ENCODE data around the gene ENTHD1. TPM values are rescaled to one million over a fixed set of nuclear protein-coding genes. Genes with fewer than 3 reads are reported as not detected.

ENTHD1 gene
- total and polyA plus RNA-seq, 9 of the 15 experiments (the other 6 are each of a cell fraction or from before 2014, with no cell fraction given) = 0.13 to 0.98 (median 0.35) TPM

- no peak for TF ChIP-seq ZFX (CRISPR knock-in tag; IDR thresholded peaks at IDR 0.05)
- no peak for TF ChIP-seq HNRNPL (IDR thresholded peaks at IDR 0.05; ENCODE audit: low read depth, low read length)
- TF ChIP-seq SMAD2 (IDR thresholded peaks at IDR 0.05; ENCODE audit: low read depth, low read length) = no peak
- TF ChIP-seq ZNF232 (CRISPR knock-in tag; IDR thresholded peaks at IDR 0.05) = no peak
- BruUV-seq (replicated peaks) = no TSS peak
- ChIA-PET CTCF (ENCODE audit: low intra/inter-chr PET ratio) (no interaction called here), POLR2A (interaction anchor here (0.8 to 3.4 kb wide), 2 partner anchors 12 to 20 kb away, joined by 3 to 13 read pairs; no protein-coding TSS in a partner anchor)
- Histone ChIP-seq H3K9me1 (ENCODE audit: control insufficient read depth, insufficient read depth, low read length) (no peaks in the 10 kb centered on the region), H3K9ac (ENCODE audit: insufficient read depth in 1 of 2, low read depth in 2 of 2, low read length in 2 of 2) (no peak overlapping the region), H3K4me1 (replicated peaks in 1 of 2; ENCODE audit: control insufficient read depth in 2 of 2, insufficient read depth in 2 of 2, low read length in 2 of 2) (peaks cover 15 to 41% of the 10 kb centered on the region in 2 experiments), H3K9me3 (replicated peaks; ENCODE audit: control insufficient read depth, insufficient read depth, low read depth, low read length) (no peaks in the 10 kb centered on the region), H3K36me3 (ENCODE audit: control insufficient read depth, insufficient read depth, low read length) (no peaks in the 10 kb centered on the region), H3K4me2 (ENCODE audit: insufficient read depth, low read length) (no peak overlapping the region), H3K27ac (ENCODE audit: extremely low read depth, low read depth, low read length) (no peak overlapping the region; the same call in 2 of the 3 replicates), H3K79me2 (ENCODE audit: control insufficient read depth, insufficient read depth, low read length) (peaks cover 52% of the 10 kb centered on the region; the same call in 2 of the 3 replicates), H3K4me3 (no peak overlapping the region), H4K20me1 (replicated peaks; ENCODE audit: control insufficient read depth, insufficient read depth, low read length) (no peaks in the 10 kb centered on the region), H3K27me3 (ENCODE audit: control insufficient read depth in 2 of 2, insufficient read depth in 2 of 2, low read length in 2 of 2) (no peaks in the 10 kb centered on the region), H2AFZ (ENCODE audit: low read depth, low read length) (0 out of 2 replicates have a peak overlapping the region, but pooled peaks have one; percentile 12)
- no peak for ATAC-seq
- FAIRE-seq = no peak
- 79% methylated on average over 9 of the region's 9 CpGs for WGBS (ENCODE audit: insufficient coverage, low coverage, missing lambda C conversion rate)
- DNase-seq (ENCODE audit: extremely low read depth in 1 of 4, low spot score in 3 of 4) = no peak
- intact Hi-C loops (cut with micrococcal nuclease) (no loop called here), in situ Hi-C loops (cut with MboI) (no loop called here)
These were observed 21.0 kb upstream of the ENTHD1 start for GRCh38 chr22:39914584-39914983.

- POLR2A ChIA-PET = interaction anchor here (0.7 to 1.7 kb wide), 3 partner anchors 9 to 320 kb away, joined by 3 to 4 read pairs (median 3); no protein-coding TSS in a partner anchor
- DNase-seq (ENCODE audit: extremely low read depth in 1 of 4, low spot score in 3 of 4) (no peak), ATAC-seq (no peak; the same call in 2 of the 3 replicates), FAIRE-seq (peak; percentile 6)
- Histone ChIP-seq H2AFZ (ENCODE audit: low read depth, low read length) (peak overlapping the region; percentile 12; the same call in 1 of the 2 replicates), H3K27me3 (ENCODE audit: control insufficient read depth in 2 of 2, insufficient read depth in 2 of 2, low read length in 2 of 2) (no peaks in the 10 kb centered on the region), H3K9ac (ENCODE audit: insufficient read depth in 1 of 2, low read depth in 2 of 2, low read length in 2 of 2) (no peak overlapping the region), H3K9me3 (replicated peaks; ENCODE audit: control insufficient read depth, insufficient read depth, low read depth, low read length) (no peaks in the 10 kb centered on the region), H3K4me3 (no peak overlapping the region), H3K4me2 (ENCODE audit: insufficient read depth, low read length) (no peak overlapping the region; the same call in 1 of the 2 replicates), H3K9me1 (ENCODE audit: control insufficient read depth, insufficient read depth, low read length) (no peaks in the 10 kb centered on the region), H3K4me1 (replicated peaks in 1 of 2; ENCODE audit: control insufficient read depth in 2 of 2, insufficient read depth in 2 of 2, low read length in 2 of 2) (peaks cover 10 to 36% of the 10 kb centered on the region in 2 experiments), H3K27ac (ENCODE audit: extremely low read depth, low read depth, low read length) (peak overlapping the region; percentile 50; the same call in 1 of the 3 replicates), H3K36me3 (ENCODE audit: control insufficient read depth, insufficient read depth, low read length) (no peaks in the 10 kb centered on the region), H3K79me2 (ENCODE audit: control insufficient read depth, insufficient read depth, low read length) (peaks cover 52% of the 10 kb centered on the region; the same call in 2 of the 3 replicates), H4K20me1 (replicated peaks; ENCODE audit: control insufficient read depth, insufficient read depth, low read length) (no peaks in the 10 kb centered on the region)
- CTCF ChIA-PET (ENCODE audit: low intra/inter-chr PET ratio) = no interaction called here
- WGBS (ENCODE audit: insufficient coverage, low coverage, missing lambda C conversion rate) = 5% methylated on average over 2 of the region's 2 CpGs
- intact Hi-C loops (cut with micrococcal nuclease) = no loop called here
- in situ Hi-C loops (cut with MboI) = no loop called here
- no TSS peak for BruUV-seq (replicated peaks)
- TF ChIP-seq PML (IDR thresholded peaks at IDR 0.05; ENCODE audit: low read length) = no peak
- TF ChIP-seq CTCF (IDR thresholded peaks at IDR 0.05 in 2 of 3, conservative IDR thresholded peaks at IDR 0.05 in 1 of 3; ENCODE audit: insufficient read depth in 2 of 3, low read depth in 1 of 3, low read length in 3 of 3) = no peak
- no peak for TF ChIP-seq LARP7 (IDR thresholded peaks at IDR 0.05)
- TF ChIP-seq MCM7 (IDR thresholded peaks at IDR 0.05) = no peak
- TF ChIP-seq ZNF449 (CRISPR knock-in tag; IDR thresholded peaks at IDR 0.05) = no peak
- TF ChIP-seq HMBOX1 (IDR thresholded peaks at IDR 0.05) = 0 out of 2 replicates have a peak, but pooled peaks have one; percentile 8
- no peak for TF ChIP-seq RHOXF2B (CRISPR knock-in tag; conservative IDR thresholded peaks at IDR 0.05)
- peak; percentile 27 for TF ChIP-seq NFIC (IDR thresholded peaks at IDR 0.05)
These were observed 20.3 kb upstream of the ENTHD1 start for GRCh38 chr22:39913886-39914285.

Measured in K562 (cell line).